Natural killer cell (primary cell): ENCODE measurements around the gene BCL11B. TPM values are rescaled to one million over a fixed set of nuclear protein-coding genes. Genes with fewer than 3 reads are reported as not detected.

ENCODE experiments used
- ATAC-seq, 3 donors: fragments of 150-1000 bp in 2 of 3; fragments of 200-7000 bp in 1 of 3; cut with Tn5 transposase; 1 replicate in 1 of 3; 2 replicates in 2 of 3; pipeline ENCODE4 v1.10.0; 2021; ENCODE audit warnings: mild to moderate bottlenecking in 2 of 3, moderate library complexity in 2 of 3
- DNase-seq, 2 donors: peaks; one replicate each; pipeline versions ENCODE4 v3.0.0 to v3.0.0-alpha.2; 2013 to 2021; ENCODE audit warnings: mixed read lengths in 1 of 2
- H3K27ac ChIP-seq: one replicate; pipeline ENCODE4 v1.5.1; 2013; ENCODE audit warnings: mild to moderate bottlenecking, low read length
- H3K27me3 ChIP-seq: one replicate; pipeline ENCODE4 v1.6.1; 2013; ENCODE audit warnings: low read length; ENCODE audit not compliant: control insufficient read depth, insufficient read depth
- H3K36me3 ChIP-seq: one replicate; pipeline ENCODE4 v1.6.1; 2013; ENCODE audit warnings: low read length; ENCODE audit not compliant: control insufficient read depth, insufficient read depth
- H3K4me1 ChIP-seq: one replicate; pipeline ENCODE4 v1.6.1; 2013; ENCODE audit warnings: low read length; ENCODE audit not compliant: control insufficient read depth, insufficient read depth
- H3K4me3 ChIP-seq: one replicate; pipeline ENCODE4 v1.5.1; 2013; ENCODE audit warnings: low read length
- H3K9me3 ChIP-seq: one replicate; pipeline ENCODE4 v1.6.1; 2013; ENCODE audit warnings: low read length; ENCODE audit not compliant: control insufficient read depth, insufficient read depth
- H3K27ac Mint-ChIP-seq, 2 donors: one replicate each; pipeline ENCODE4 v1.8.0; 2022; ENCODE audit warnings: mild to moderate bottlenecking in 2 of 2, mixed read lengths in 2 of 2, moderate library complexity in 1 of 2
- H3K27me3 Mint-ChIP-seq, 2 donors: one replicate each; pipeline ENCODE4 v1.8.0; 2022; ENCODE audit warnings: low read depth in 2 of 2, mixed read lengths in 2 of 2
- H3K36me3 Mint-ChIP-seq: one replicate; pipeline ENCODE4 v1.8.0; 2022; ENCODE audit warnings: mixed read lengths
- H3K4me1 Mint-ChIP-seq, 2 donors: one replicate each; pipeline ENCODE4 v1.8.0; 2022; ENCODE audit warnings: mixed read lengths in 2 of 2
- H3K4me3 Mint-ChIP-seq: one replicate; pipeline ENCODE4 v1.8.0; 2022; ENCODE audit warnings: mild to moderate bottlenecking, moderate library complexity, mixed read lengths
- H3K9me3 Mint-ChIP-seq, 2 donors: one replicate each; pipeline ENCODE4 v1.8.0; 2022; ENCODE audit warnings: mixed read lengths in 2 of 2
- WGBS: methylation state at CpG from one replicate; pipeline ENCODE4 v1.1.7; 2013; ENCODE audit warnings: missing lambda C conversion rate; ENCODE audit not compliant: insufficient coverage; 5-methylcytosine and 5-hydroxymethylcytosine counted together
- intact Hi-C: fragments of 100-400 bp; cut with micrococcal nuclease; formaldehyde crosslinking; loops from one replicate; pipeline ENCODE4 v1.14.2; 2022
- total RNA-seq, 4 donors: library from RNA; stranded (reverse); fragments of 120-200 nt in 1 of 4; gene quantifications; one replicate each; pipeline versions ENCODE4 v1.2.3 to v1.2.4, GENCODE V29; 2013 to 2022
- TF ChIP-seq, protein P1 (sequence below): fragments of 200-600 bp; IDR thresholded peaks from one replicate; pipeline ENCODE4 v1.8.0; 2022; ENCODE audit warnings: antibody characterized with exemption

The BCL11B gene
- total RNA-seq, 3 donors from 2014 or later (not counting 1 experiment from before 2014, with no cell fraction given) = 43.5 to 61.5 (median 56.2) TPM

DNA sequence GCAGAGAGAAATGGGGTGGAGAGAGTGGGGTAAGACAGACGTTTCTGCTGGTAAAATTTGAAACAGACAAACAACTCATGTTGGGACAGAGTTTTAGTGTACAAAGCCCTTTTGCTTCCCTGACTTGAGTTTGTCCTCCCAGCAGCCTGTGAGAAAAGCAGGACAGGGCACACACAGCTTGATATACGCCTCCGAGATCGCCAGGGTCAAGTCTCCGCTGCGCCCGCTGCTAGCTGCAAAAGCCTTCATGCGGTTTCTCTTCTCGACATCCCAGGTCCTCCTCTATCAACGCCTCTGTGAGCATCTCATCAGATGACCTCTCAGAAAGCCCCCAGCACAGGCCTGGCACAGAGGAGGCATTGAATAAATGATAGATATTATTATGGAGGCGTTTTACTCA is 9.4 kb upstream of the BCL11B start:
- TF ChIP-seq, protein P1, sequence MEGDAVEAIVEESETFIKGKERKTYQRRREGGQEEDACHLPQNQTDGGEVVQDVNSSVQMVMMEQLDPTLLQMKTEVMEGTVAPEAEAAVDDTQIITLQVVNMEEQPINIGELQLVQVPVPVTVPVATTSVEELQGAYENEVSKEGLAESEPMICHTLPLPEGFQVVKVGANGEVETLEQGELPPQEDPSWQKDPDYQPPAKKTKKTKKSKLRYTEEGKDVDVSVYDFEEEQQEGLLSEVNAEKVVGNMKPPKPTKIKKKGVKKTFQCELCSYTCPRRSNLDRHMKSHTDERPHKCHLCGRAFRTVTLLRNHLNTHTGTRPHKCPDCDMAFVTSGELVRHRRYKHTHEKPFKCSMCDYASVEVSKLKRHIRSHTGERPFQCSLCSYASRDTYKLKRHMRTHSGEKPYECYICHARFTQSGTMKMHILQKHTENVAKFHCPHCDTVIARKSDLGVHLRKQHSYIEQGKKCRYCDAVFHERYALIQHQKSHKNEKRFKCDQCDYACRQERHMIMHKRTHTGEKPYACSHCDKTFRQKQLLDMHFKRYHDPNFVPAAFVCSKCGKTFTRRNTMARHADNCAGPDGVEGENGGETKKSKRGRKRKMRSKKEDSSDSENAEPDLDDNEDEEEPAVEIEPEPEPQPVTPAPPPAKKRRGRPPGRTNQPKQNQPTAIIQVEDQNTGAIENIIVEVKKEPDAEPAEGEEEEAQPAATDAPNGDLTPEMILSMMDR = no peak
- DNase-seq (no peak), ATAC-seq (no peak)
- H3K27ac Mint-ChIP-seq = peak overlapping the region; percentile 77
- WGBS = 86% methylated on average over 10 of the region's 11 CpGs
- Histone ChIP-seq H3K4me1 (peaks cover 55% of the 10 kb centered on the region), H3K4me3 (no peak overlapping the region), H3K27me3 (no peaks in the 10 kb centered on the region), H3K36me3 (peaks cover 8% of the 10 kb centered on the region), H3K27ac (no peak overlapping the region), H3K9me3 (no peaks in the 10 kb centered on the region)
- no peaks in the 10 kb centered on the region for H3K9me3 Mint-ChIP-seq
- peaks cover 14% of the 10 kb centered on the region for H3K36me3 Mint-ChIP-seq
- H3K4me1 Mint-ChIP-seq = peaks cover 61 to 63% of the 10 kb centered on the region in 2 donors
- H3K4me3 Mint-ChIP-seq = peak overlapping the region; percentile 69
- intact Hi-C loops = no loop called here
- H3K27me3 Mint-ChIP-seq = no peaks in the 10 kb centered on the region

DNA sequence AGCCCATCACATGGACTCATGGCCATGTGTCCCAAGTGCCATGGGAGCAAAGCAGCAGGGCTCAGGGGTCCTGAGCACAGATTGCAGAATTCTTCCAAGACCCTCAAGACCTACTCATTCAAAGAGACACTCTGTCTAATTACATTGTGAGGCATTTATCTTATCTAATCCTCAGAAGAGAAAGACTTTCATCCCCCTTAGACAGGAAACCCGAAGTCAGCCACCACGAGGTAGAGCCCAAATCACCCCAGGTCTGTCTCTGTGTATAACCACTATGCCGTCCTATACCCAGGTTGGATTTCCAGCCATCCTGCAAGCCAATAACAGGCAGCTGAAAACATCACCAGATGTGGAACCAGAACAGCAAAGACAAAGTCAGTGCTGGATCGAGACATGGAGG is 8.9 kb upstream of the BCL11B start:
- Histone ChIP-seq H3K27me3 (no peaks in the 10 kb centered on the region), H3K9me3 (no peaks in the 10 kb centered on the region), H3K27ac (no peak overlapping the region), H3K4me1 (peaks cover 50% of the 10 kb centered on the region), H3K4me3 (no peak overlapping the region), H3K36me3 (peaks cover 8% of the 10 kb centered on the region)
- no peaks in the 10 kb centered on the region for H3K27me3 Mint-ChIP-seq
- TF ChIP-seq, protein P1 = no peak
- peak overlapping the region; percentile 69 for H3K4me3 Mint-ChIP-seq
- 37% methylated on average over 4 of the region's 4 CpGs for WGBS
- peak in 1 of 3 donors; percentile 52 for ATAC-seq
- no peaks in the 10 kb centered on the region for H3K9me3 Mint-ChIP-seq
- H3K27ac Mint-ChIP-seq = peak overlapping the region; percentile 77
- H3K36me3 Mint-ChIP-seq = peaks cover 14% of the 10 kb centered on the region
- intact Hi-C loops = no loop called here
- peak in 1 of 2 donors; percentile 41 for DNase-seq
- H3K4me1 Mint-ChIP-seq = peaks cover 61 to 63% of the 10 kb centered on the region in 2 donors

DNA sequence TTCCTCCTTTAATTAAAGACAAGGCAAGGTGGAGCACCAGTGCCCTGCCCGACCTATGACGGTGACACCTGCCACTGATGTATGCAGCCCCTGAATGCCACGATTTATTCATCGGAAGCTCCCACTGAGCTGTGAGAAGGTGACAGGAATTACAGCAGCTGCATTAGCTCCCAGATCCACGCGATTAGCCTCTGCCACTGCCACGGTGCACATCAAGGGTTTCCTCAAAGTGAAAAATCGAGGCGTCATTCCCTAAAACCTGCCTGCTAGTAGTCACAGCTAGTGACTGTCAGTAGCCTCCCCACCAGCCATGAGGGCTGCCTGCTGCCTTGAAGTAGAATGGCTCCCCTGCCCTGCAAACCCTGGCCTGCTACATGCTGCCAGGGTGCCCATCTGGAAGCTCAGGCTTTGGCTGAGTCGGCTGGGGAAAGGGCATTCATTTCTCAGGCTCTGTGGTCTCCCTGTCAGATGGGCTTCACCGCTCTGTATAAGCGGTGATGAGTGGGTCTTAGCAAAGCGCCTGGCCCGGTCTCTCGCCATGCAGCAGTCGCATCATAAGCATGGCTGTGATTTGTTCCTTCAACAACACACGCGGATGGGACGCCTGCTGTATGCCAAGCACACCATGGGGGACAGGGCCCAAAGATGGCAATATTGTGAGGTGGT is 8.2 kb upstream of the BCL11B start:
- peaks cover 8% of the 10 kb centered on the region for H3K36me3 ChIP-seq
- Mint-ChIP-seq H3K4me1 (peaks cover 61 to 63% of the 10 kb centered on the region in 2 donors), H3K27me3 (no peaks in the 10 kb centered on the region), H3K27ac (peak overlapping the region in 1 of 2 donors; percentile 77), H3K36me3 (peaks cover 10% of the 10 kb centered on the region), H3K4me3 (no peak overlapping the region), H3K9me3 (no peaks in the 10 kb centered on the region)
- ATAC-seq = no peak
- intact Hi-C loops = no loop called here
- no peak overlapping the region for H3K27ac ChIP-seq
- H3K4me1 ChIP-seq = peaks cover 44% of the 10 kb centered on the region
- TF ChIP-seq, protein P1 = no peak
- no peak overlapping the region for H3K4me3 ChIP-seq
- no peaks in the 10 kb centered on the region for H3K9me3 ChIP-seq
- WGBS = 93% methylated on average over 19 of the region's 19 CpGs
- no peaks in the 10 kb centered on the region for H3K27me3 ChIP-seq
- no peak for DNase-seq

DNA sequence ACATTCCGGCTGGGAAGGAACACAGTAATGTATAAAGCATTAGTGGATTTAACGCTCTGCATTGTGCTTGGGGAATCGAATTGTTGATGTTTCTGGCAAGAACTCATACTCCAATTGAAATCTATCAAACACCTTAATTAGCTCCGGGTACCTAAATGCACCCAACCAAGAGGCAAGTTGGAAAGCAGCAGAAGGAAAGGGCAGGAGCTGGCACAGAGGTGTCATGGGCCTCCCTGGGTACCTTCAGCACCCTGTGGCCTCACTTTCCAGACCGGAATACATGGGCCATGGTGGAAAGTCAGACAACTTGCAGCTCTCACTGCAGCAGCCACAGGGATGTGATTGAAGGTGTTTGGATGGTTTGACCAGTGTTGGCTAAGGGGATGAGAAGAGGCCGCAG is 6.8 kb upstream of the BCL11B start:
- H3K36me3 ChIP-seq = no peaks in the 10 kb centered on the region
- H3K4me3 ChIP-seq = no peak overlapping the region
- ATAC-seq (no peak), DNase-seq (no peak)
- H3K4me1 Mint-ChIP-seq = peaks cover 59 to 63% of the 10 kb centered on the region in 2 donors
- peak overlapping the region in 1 of 2 donors; percentile 64 for H3K27ac Mint-ChIP-seq
- WGBS = 92% methylated on average over 6 of the region's 6 CpGs
- intact Hi-C loops = no loop called here
- no peaks in the 10 kb centered on the region for H3K9me3 Mint-ChIP-seq
- H3K27me3 Mint-ChIP-seq = no peaks in the 10 kb centered on the region
- peaks cover 8% of the 10 kb centered on the region for H3K36me3 Mint-ChIP-seq
- no peaks in the 10 kb centered on the region for H3K9me3 ChIP-seq
- TF ChIP-seq, protein P1 = no peak
- H3K27me3 ChIP-seq = no peaks in the 10 kb centered on the region
- H3K4me1 ChIP-seq = peaks cover 42% of the 10 kb centered on the region
- H3K27ac ChIP-seq = no peak overlapping the region
- H3K4me3 Mint-ChIP-seq = no peak overlapping the region
